ENCODE results near the gene HCN3.

Gene HCN3

GRCh38 chr1:155279268-155279667 lies 2.0 kb downstream of the HCN3 start (continued):
- TF ChIP-seq GLIS1 (tag by site-specific recombination; IDR thresholded peaks at IDR 0.05) = peak; percentile 15; the same call in 1 of the 2 replicates
- TF ChIP-seq ZNF558 (tag by site-specific recombination; IDR thresholded peaks at IDR 0.05) = no peak
- no peak for TF ChIP-seq ZNF16 (tag by site-specific recombination; IDR thresholded peaks at IDR 0.05; ENCODE audit: low read depth)
- TF ChIP-seq ZNF501 (tag by site-specific recombination; IDR thresholded peaks at IDR 0.05) = no peak

DNA sequence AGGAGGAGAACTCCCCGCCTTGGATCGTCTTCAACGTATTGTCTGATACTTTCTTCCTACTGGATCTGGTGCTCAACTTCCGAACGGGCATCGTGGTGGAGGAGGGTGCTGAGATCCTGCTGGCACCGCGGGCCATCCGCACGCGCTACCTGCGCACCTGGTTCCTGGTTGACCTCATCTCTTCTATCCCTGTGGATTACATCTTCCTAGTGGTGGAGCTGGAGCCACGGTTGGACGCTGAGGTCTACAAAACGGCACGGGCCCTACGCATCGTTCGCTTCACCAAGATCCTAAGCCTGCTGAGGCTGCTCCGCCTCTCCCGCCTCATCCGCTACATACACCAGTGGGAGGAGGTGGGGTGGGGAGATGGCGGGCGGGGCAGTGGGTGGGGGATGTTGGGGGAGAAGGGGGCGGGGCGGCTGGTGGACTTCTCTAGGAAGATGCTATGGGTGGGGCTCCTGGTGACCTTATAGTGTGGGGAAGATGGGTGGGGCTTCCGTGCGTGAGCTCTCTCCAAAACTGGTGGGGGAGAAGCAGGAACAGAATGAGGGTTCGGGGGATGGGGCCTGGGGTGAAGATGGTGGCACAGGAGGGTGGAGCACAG lies 5.3 kb downstream of the HCN3 start:
- Histone ChIP-seq H3K36me3 (ENCODE audit: control insufficient read depth in 2 of 2, insufficient read depth in 1 of 2, low read length in 2 of 2) (peaks cover 0 to 14% of the 10 kb centered on the region in 2 experiments; a peak in 1 of 3 replicates), H3K9me3 (ENCODE audit: control insufficient read depth, insufficient read depth, low read depth, low read length) (no peaks in the 10 kb centered on the region), H3K4me3 (ENCODE audit: low read depth, low read length) (no peak overlapping the region), H3K4me1 (ENCODE audit: control insufficient read depth, insufficient read depth, low read length) (no peaks in the 10 kb centered on the region), H3K27ac (ENCODE audit: extremely low read depth, low read depth, low read length) (no peak overlapping the region)
- POLR2A ChIA-PET = interaction anchor here (0.6 to 1.8 kb wide), 3 partner anchors 9 to 28 kb away, joined by 3 to 6 read pairs (median 3); partner anchors contain the start of gene CLK2
- TF ChIP-seq KLF1 (tag by site-specific recombination; IDR thresholded peaks at IDR 0.05) (peak; percentile 90), ZNF555 (tag by site-specific recombination; conservative IDR thresholded peaks at IDR 0.05) (no peak), ZNF501 (tag by site-specific recombination; IDR thresholded peaks at IDR 0.05) (no peak)
- CTCF ChIA-PET = no interaction called here

DNA sequence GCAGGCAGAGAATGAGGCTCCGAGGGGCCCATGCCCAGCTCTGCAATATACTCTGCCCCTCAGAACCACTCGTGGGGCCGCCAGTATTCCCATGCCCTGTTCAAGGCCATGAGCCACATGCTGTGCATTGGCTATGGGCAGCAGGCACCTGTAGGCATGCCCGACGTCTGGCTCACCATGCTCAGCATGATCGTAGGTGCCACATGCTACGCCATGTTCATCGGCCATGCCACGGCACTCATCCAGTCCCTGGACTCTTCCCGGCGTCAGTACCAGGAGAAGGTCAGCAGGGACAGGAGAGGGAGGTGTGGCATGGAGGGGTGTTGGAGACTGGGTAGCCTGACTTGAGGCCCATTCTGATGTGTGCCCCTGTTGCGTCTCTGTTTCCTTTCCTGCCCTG lies 7.2 kb downstream of the HCN3 start:
- CTCF ChIA-PET = no interaction called here
- POLR2A ChIA-PET = no interaction called here

GRCh38 chr1:155285063-155285462 lies 7.8 kb downstream of the HCN3 start:
- Histone ChIP-seq H3K36me3 (ENCODE audit: control insufficient read depth in 2 of 2, insufficient read depth in 1 of 2, low read length in 2 of 2) (peaks cover 0 to 19% of the 10 kb centered on the region in 2 experiments; a peak in 1 of 3 replicates), H3K4me3 (ENCODE audit: low read depth, low read length) (no peak overlapping the region), H3K4me1 (ENCODE audit: control insufficient read depth, insufficient read depth, low read length) (no peaks in the 10 kb centered on the region), H3K27ac (ENCODE audit: extremely low read depth, low read depth, low read length) (no peak overlapping the region), H3K9me3 (ENCODE audit: control insufficient read depth, insufficient read depth, low read depth, low read length) (no peaks in the 10 kb centered on the region)
- no peak for TF ChIP-seq ZNF112 (tag by site-specific recombination; IDR thresholded peaks at IDR 0.05)
- no peak for TF ChIP-seq ZNF175 (tag by site-specific recombination; IDR thresholded peaks at IDR 0.05)
- TF ChIP-seq ZNF488 (tag by site-specific recombination; IDR thresholded peaks at IDR 0.05) = no peak
- TF ChIP-seq ZIC2 (tag by site-specific recombination; IDR thresholded peaks at IDR 0.05) = no peak
- no peak for TF ChIP-seq HOXC10 (CRISPR knock-in tag; IDR thresholded peaks at IDR 0.05)
- no peak for TF ChIP-seq ZNF404 (tag by site-specific recombination; IDR thresholded peaks at IDR 0.05)
- TF ChIP-seq ZNF777 (tag by site-specific recombination; IDR thresholded peaks at IDR 0.05; ENCODE audit: borderline replicate concordance) = no peak
- TF ChIP-seq ZNF394 (tag by site-specific recombination; IDR thresholded peaks at IDR 0.05; ENCODE audit: borderline replicate concordance) = no peak
- no peak for TF ChIP-seq ZXDB (tag by site-specific recombination; IDR thresholded peaks at IDR 0.05)
- TF ChIP-seq KLF9 (tag by site-specific recombination; IDR thresholded peaks at IDR 0.05; ENCODE audit: low read depth) = no peak
- no peak for TF ChIP-seq ZNF514 (tag by site-specific recombination; IDR thresholded peaks at IDR 0.05)
- TF ChIP-seq MEIS1 (CRISPR knock-in tag; IDR thresholded peaks at IDR 0.05; ENCODE audit: borderline replicate concordance) = no peak
- TF ChIP-seq ZBTB26 (tag by site-specific recombination; optimal IDR thresholded peaks at IDR 0.05) = no peak
- TF ChIP-seq ZNF416 (tag by site-specific recombination; IDR thresholded peaks at IDR 0.05) = no peak
- ChIA-PET CTCF (no interaction called here), POLR2A (no interaction called here)

More for the DNA sequence above, 7.2 kb downstream of the HCN3 start:
- Histone ChIP-seq H3K9me3 (ENCODE audit: control insufficient read depth, insufficient read depth, low read depth, low read length) (no peaks in the 10 kb centered on the region), H3K4me3 (ENCODE audit: low read depth, low read length) (no peak overlapping the region), H3K4me1 (ENCODE audit: control insufficient read depth, insufficient read depth, low read length) (no peaks in the 10 kb centered on the region), H3K36me3 (ENCODE audit: control insufficient read depth in 2 of 2, insufficient read depth in 1 of 2, low read length in 2 of 2) (peaks cover 0 to 19% of the 10 kb centered on the region in 2 experiments; a peak in 1 of 3 replicates), H3K27ac (ENCODE audit: extremely low read depth, low read depth, low read length) (no peak overlapping the region)
- TF ChIP-seq SCRT2 (tag by site-specific recombination; IDR thresholded peaks at IDR 0.05) (peak; percentile 69), ZNF785 (tag by site-specific recombination; IDR thresholded peaks at IDR 0.05) (no peak)

Measured in HEK293 (cell line).